SK-N-MC (cell line): ENCODE results near the gene KCNN3.
A peak's percentile ranks its signal among the peaks of the same experiment; 100 is the strongest.

Experiments
- DNase-seq: peaks from one replicate; pipeline ENCODE4 v3.0.0-alpha.2; 2011; ENCODE audit warnings: low read depth, low spot score
- H3K27ac ChIP-seq: fragments of 200-600 bp; sonication (generic); 2 replicates; pipeline ENCODE4 v1.5.1; 2016; ENCODE audit warnings: mixed run types
- H3K36me3 ChIP-seq: fragments of 200-600 bp; sonication (generic); 2 replicates; pipeline ENCODE4 v1.6.1; 2017; ENCODE audit warnings: antibody characterized with exemption, low read length, mixed read lengths; ENCODE audit not compliant: insufficient read depth
- H3K4me3 ChIP-seq: fragments of 200-600 bp; sonication (generic); 2 replicates; pipeline ENCODE4 v1.5.1; 2016
- H3K9ac ChIP-seq: fragments of 200-600 bp; sonication (generic); 2 replicates; pipeline ENCODE4 v1.8.0; 2017; ENCODE audit warnings: mixed run types, mixed read lengths; ENCODE audit not compliant: insufficient read length
- H3K9me3 ChIP-seq: fragments of 200-600 bp; sonication (generic); 2 replicates; pipeline ENCODE4 v1.6.1; 2017; ENCODE audit warnings: low read depth, mild to moderate bottlenecking, antibody characterized with exemption, low read length, moderate library complexity, mixed read lengths
- EZH2 ChIP-seq: fragments of 200-600 bp; sonication (generic); IDR thresholded peaks from one replicate; pipeline ENCODE4 v1.6.1; 2017; ENCODE audit warnings: antibody characterized with exemption
- FOXP2 ChIP-seq: optimal IDR thresholded peaks from 2 replicates; pipeline ENCODE3; 2011; ENCODE audit warnings: mild to moderate bottlenecking, moderate library complexity; ENCODE audit not compliant: insufficient read depth; ENCODE audit errors: extremely low read length, control extremely low read depth
- POLR2AphosphoS5 ChIP-seq: IDR thresholded peaks from 2 replicates; pipeline ENCODE4 v1.6.1; 2012; ENCODE audit warnings: mild to moderate bottlenecking, low read depth, low read length, borderline replicate concordance

Gene KCNN3

GRCh38 chr1:154669464-154670282 is 200.4 kb downstream of the KCNN3 start:
- no peak for TF ChIP-seq EZH2
- no peak for TF ChIP-seq FOXP2
- TF ChIP-seq POLR2AphosphoS5, result no peak
- no peaks in the 10 kb centered on the region for H3K9me3 ChIP-seq
- H3K36me3 ChIP-seq, result no peaks in the 10 kb centered on the region
- H3K4me3 ChIP-seq, result no peak overlapping the region
- DNase-seq, result peak; percentile 53
- H3K9ac ChIP-seq, result no peak overlapping the region
- no peak overlapping the region for H3K27ac ChIP-seq

- DNase-seq, result no peak
Observed at GRCh38 chr1:154666051-154666790, 203.9 kb downstream of the KCNN3 start.

GRCh38 chr1:154664331-154665002 is 205.6 kb downstream of the KCNN3 start:
- Histone ChIP-seq H3K9ac (no peak overlapping the region), H3K27ac (no peak overlapping the region), H3K9me3 (no peaks in the 10 kb centered on the region), H3K36me3 (no peaks in the 10 kb centered on the region), H3K4me3 (no peak overlapping the region)
- TF ChIP-seq FOXP2 (no peak), EZH2 (no peak), POLR2AphosphoS5 (no peak)
- no peak for DNase-seq

More at GRCh38 chr1:154666051-154666790, 203.9 kb downstream of the KCNN3 start:
- H3K27ac ChIP-seq, result no peak overlapping the region
- no peak overlapping the region for H3K4me3 ChIP-seq
- no peaks in the 10 kb centered on the region for H3K36me3 ChIP-seq
- H3K9ac ChIP-seq, result no peak overlapping the region
- TF ChIP-seq EZH2 (no peak), POLR2AphosphoS5 (no peak), FOXP2 (no peak)
- H3K9me3 ChIP-seq, result no peaks in the 10 kb centered on the region

- H3K27ac ChIP-seq, result no peak overlapping the region
- H3K9ac ChIP-seq, result no peak overlapping the region
- no peak for DNase-seq
- no peak overlapping the region for H3K4me3 ChIP-seq
- TF ChIP-seq EZH2 (no peak), POLR2AphosphoS5 (no peak), FOXP2 (no peak)
- no peaks in the 10 kb centered on the region for H3K9me3 ChIP-seq
- no peaks in the 10 kb centered on the region for H3K36me3 ChIP-seq
Observed at GRCh38 chr1:154663471-154664060, 206.5 kb downstream of the KCNN3 start.

- DNase-seq, result no peak
- TF ChIP-seq POLR2AphosphoS5, result no peak
- TF ChIP-seq FOXP2, result no peak
- no peak for TF ChIP-seq EZH2
- Histone ChIP-seq H3K27ac (no peak overlapping the region), H3K36me3 (no peaks in the 10 kb centered on the region), H3K9ac (no peak overlapping the region), H3K4me3 (no peak overlapping the region), H3K9me3 (no peaks in the 10 kb centered on the region)
Observed at GRCh38 chr1:154661110-154661509, 209.0 kb downstream of the KCNN3 start.

GRCh38 chr1:154659823-154660592 is 210.1 kb downstream of the KCNN3 start:
- DNase-seq, result no peak
- no peak overlapping the region for H3K9ac ChIP-seq
- no peaks in the 10 kb centered on the region for H3K36me3 ChIP-seq
- H3K27ac ChIP-seq, result no peak overlapping the region
- no peaks in the 10 kb centered on the region for H3K9me3 ChIP-seq
- no peak overlapping the region for H3K4me3 ChIP-seq
- TF ChIP-seq EZH2 (no peak), FOXP2 (no peak), POLR2AphosphoS5 (no peak)

GRCh38 chr1:154657556-154657955 is 212.5 kb downstream of the KCNN3 start:
- H3K9me3 ChIP-seq, result no peaks in the 10 kb centered on the region
- no peak overlapping the region for H3K4me3 ChIP-seq
- no peak overlapping the region for H3K9ac ChIP-seq
- TF ChIP-seq EZH2 (no peak), FOXP2 (no peak)
- no peaks in the 10 kb centered on the region for H3K36me3 ChIP-seq
- no peak for DNase-seq
- no peak overlapping the region for H3K27ac ChIP-seq

- H3K27ac ChIP-seq, result no peak overlapping the region
- no peak for TF ChIP-seq EZH2
- TF ChIP-seq FOXP2, result no peak
- H3K36me3 ChIP-seq, result no peaks in the 10 kb centered on the region
- no peak for DNase-seq
- no peak overlapping the region for H3K4me3 ChIP-seq
- H3K9ac ChIP-seq, result no peak overlapping the region
- no peaks in the 10 kb centered on the region for H3K9me3 ChIP-seq
Observed at GRCh38 chr1:154652893-154653292, 217.2 kb downstream of the KCNN3 start.
